GM23248 (cell line): ENCODE results near the gene NPIPA5. TPM values are rescaled to one million over a fixed set of nuclear protein-coding genes. Genes with fewer than 3 reads are reported as not detected.
"Not testable (repeated sequence)": the region's sequence is repeated elsewhere in the genome, so short reads cannot be mapped to it uniquely, and the experiment has no call there.

Experiments used
- DNase-seq: peaks from one replicate; pipeline ENCODE4 v3.0.0-alpha.2; 2015
- H2AFZ ChIP-seq: fragments of 200-600 bp; sonication (generic); 2 replicates; pipeline ENCODE4 v1.6.1; 2016; ENCODE audit warnings: antibody characterized with exemption
- H3F3A ChIP-seq: fragments of 200-600 bp; sonication (generic); 2 replicates; pipeline ENCODE4 v1.6.1; 2016; ENCODE audit warnings: mild to moderate bottlenecking, antibody characterized with exemption, mixed run types; ENCODE audit not compliant: insufficient read depth
- H3K27ac ChIP-seq: fragments of 200-600 bp; sonication (generic); 2 replicates; pipeline ENCODE4 v1.5.1; 2016; ENCODE audit warnings: mild to moderate bottlenecking
- H3K27me3 ChIP-seq: fragments of 200-600 bp; sonication (generic); replicated peaks from 2 replicates; pipeline ENCODE4 v1.6.1; 2016; ENCODE audit warnings: mild to moderate bottlenecking; ENCODE audit not compliant: insufficient read depth
- H3K36me3 ChIP-seq: fragments of 200-600 bp; sonication (generic); 2 replicates; pipeline ENCODE4 v1.6.1; 2016; ENCODE audit warnings: low read depth, mild to moderate bottlenecking
- H3K4me1 ChIP-seq: fragments of 200-600 bp; sonication (generic); 2 replicates; pipeline ENCODE4 v1.6.1; 2016; ENCODE audit warnings: mild to moderate bottlenecking; ENCODE audit not compliant: insufficient read depth
- H3K4me2 ChIP-seq: fragments of 200-600 bp; sonication (generic); one replicate; pipeline ENCODE4 v1.6.1; 2016; ENCODE audit warnings: mild to moderate bottlenecking; ENCODE audit not compliant: unreplicated experiment
- H3K4me3 ChIP-seq: fragments of 200-600 bp; sonication (generic); 2 replicates; pipeline ENCODE4 v1.5.1; 2016; ENCODE audit warnings: mild to moderate bottlenecking
- H3K79me2 ChIP-seq: fragments of 200-600 bp; sonication (generic); 2 replicates; pipeline ENCODE4 v1.6.1; 2016; ENCODE audit warnings: mild to moderate bottlenecking; ENCODE audit not compliant: insufficient read depth
- H3K9ac ChIP-seq: fragments of 200-600 bp; sonication (generic); 2 replicates; pipeline ENCODE4 v1.6.1; 2016; ENCODE audit warnings: mild to moderate bottlenecking
- H3K9me2 ChIP-seq: fragments of 200-600 bp; sonication (generic); 2 replicates; pipeline ENCODE4 v1.6.1; 2016; ENCODE audit warnings: mixed run types, mild to moderate bottlenecking, moderate library complexity; ENCODE audit not compliant: insufficient read depth
- H3K9me3 ChIP-seq: fragments of 200-600 bp; sonication (generic); one replicate; pipeline ENCODE4 v1.6.1; 2017; ENCODE audit warnings: low read depth
- H4K20me1 ChIP-seq: fragments of 200-600 bp; sonication (generic); 2 replicates; pipeline ENCODE4 v1.6.0; 2016; ENCODE audit not compliant: insufficient read depth
- EZH2 ChIP-seq: fragments of 200-600 bp; sonication (generic); IDR thresholded peaks from 2 replicates; pipeline ENCODE4 v1.6.1; 2018; ENCODE audit warnings: antibody characterized with exemption, mild to moderate bottlenecking; ENCODE audit not compliant: insufficient read depth, poor library complexity, severe bottlenecking
- EZH2phosphoT487 ChIP-seq: fragments of 200-600 bp; sonication (generic); IDR thresholded peaks from 2 replicates; pipeline ENCODE4 v1.6.1; 2018; ENCODE audit warnings: antibody characterized with exemption, moderate library complexity, mild to moderate bottlenecking, low read depth; ENCODE audit not compliant: insufficient read depth
- WGBS, 2 experiments: methylation state at CpG; one replicate each; pipeline ENCODE4 v1.1.6; 2015 to 2017; ENCODE audit warnings: low lambda C conversion rate in 2 of 2, low coverage in 1 of 2; ENCODE audit errors: missing lambda C conversion rate in 2 of 2; 5-methylcytosine and 5-hydroxymethylcytosine counted together
- in situ Hi-C: fragments of 300-500 bp; cut with MboI; formaldehyde crosslinking; loops from 2 replicates; pipeline ENCODE4 v1.15.0; 2020
- polyA plus RNA-seq: library from polyadenylated mRNA; unstranded; fragments of >200 nt; fragmentation: Nextera tagmentation; extraction: Ambion mirVana; gene quantifications from 2 replicates; pipeline ENCODE4 v1.2.1, GENCODE V29; 2016
- total RNA-seq: library from RNA; depleted of rRNA; stranded (reverse); fragments of >200 nt; shearing (Covaris generic); gene quantifications from 2 replicates; pipeline ENCODE4 v1.2.3, GENCODE V29; 2014; rRNA removed

NPIPA5 gene
- total RNA-seq (1.4 TPM in 1 of 2 replicates, not detected in the other), polyA plus RNA-seq (0.28 TPM in 1 of 2 replicates, not detected in the other)

- H2AFZ ChIP-seq, H3K4me3 ChIP-seq, H3K27me3 ChIP-seq, H3F3A ChIP-seq, H3K4me2 ChIP-seq, H4K20me1 ChIP-seq, H3K27ac ChIP-seq, H3K4me1 ChIP-seq, in situ Hi-C loops, H3K9me2 ChIP-seq, H3K9me3 ChIP-seq, H3K79me2 ChIP-seq, H3K36me3 ChIP-seq, DNase-seq, H3K9ac ChIP-seq: not testable (repeated sequence)
- WGBS, 2 experiments = 94 to 95% methylated on average over 4 of the region's 4 CpGs
These were observed at the start of gene NPIPA5 for GRCh38 chr16:15378194-15378593. Gene NPIPA5 (minus strand): TSS chr16:15378294. CDS start chr16:15378294, 0 bp downstream.

DNA sequence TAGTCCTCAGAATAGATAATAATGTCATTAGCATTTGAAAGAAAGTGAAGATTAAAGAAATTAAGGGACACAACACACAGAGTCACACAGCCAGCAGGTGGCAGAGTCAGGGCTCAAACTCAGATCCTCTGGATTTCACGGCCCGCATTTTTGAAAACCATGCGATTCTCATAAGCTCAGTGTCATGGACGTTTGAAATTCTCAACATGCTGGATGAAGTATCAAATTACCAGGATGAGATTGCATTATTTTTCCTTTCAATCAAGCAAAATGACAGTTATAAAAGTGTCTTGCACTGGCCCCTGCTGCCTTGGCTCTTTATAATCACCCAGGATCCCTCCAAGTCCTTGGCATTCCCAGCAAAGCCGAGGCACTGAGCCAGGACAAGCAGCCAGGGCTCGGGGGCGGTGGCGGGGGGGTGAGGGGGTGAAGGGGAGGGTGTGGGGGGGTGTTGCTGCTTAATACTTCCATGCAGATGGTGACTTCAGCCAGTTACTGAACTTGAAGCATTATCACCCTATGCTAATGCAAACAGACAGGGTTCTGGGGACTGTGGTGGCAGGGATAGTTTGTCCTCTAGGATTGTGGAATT, 49.6 kb upstream of the NPIPA5 start:
- H3K9ac ChIP-seq = no peak overlapping the region
- H3K9me3 ChIP-seq = no peaks in the 10 kb centered on the region
- H3K9me2 ChIP-seq = no peaks in the 10 kb centered on the region
- H3K79me2 ChIP-seq = no peaks in the 10 kb centered on the region
- no peak for TF ChIP-seq EZH2
- TF ChIP-seq EZH2phosphoT487 = no peak
- in situ Hi-C loops = no loop called here
- peak overlapping the region; percentile 56 for H3K4me2 ChIP-seq
- H3K4me1 ChIP-seq = peaks cover 5% of the 10 kb centered on the region; the same call in 1 of the 2 replicates
- no peaks in the 10 kb centered on the region for H3K27me3 ChIP-seq
- H3K4me3 ChIP-seq = peak overlapping the region; percentile 45; the same call in 1 of the 2 replicates
- 2 to 3% methylated on average over 8 of the region's 8 CpGs for WGBS, 2 experiments
- H2AFZ ChIP-seq = peak overlapping the region; percentile 63
- DNase-seq = peak; percentile 90
- H3K36me3 ChIP-seq = no peaks in the 10 kb centered on the region
- H3K27ac ChIP-seq = 0 out of 2 replicates have a peak overlapping the region, but pooled peaks have one; percentile 2
- H4K20me1 ChIP-seq = no peaks in the 10 kb centered on the region
- no peaks in the 10 kb centered on the region for H3F3A ChIP-seq

DNA sequence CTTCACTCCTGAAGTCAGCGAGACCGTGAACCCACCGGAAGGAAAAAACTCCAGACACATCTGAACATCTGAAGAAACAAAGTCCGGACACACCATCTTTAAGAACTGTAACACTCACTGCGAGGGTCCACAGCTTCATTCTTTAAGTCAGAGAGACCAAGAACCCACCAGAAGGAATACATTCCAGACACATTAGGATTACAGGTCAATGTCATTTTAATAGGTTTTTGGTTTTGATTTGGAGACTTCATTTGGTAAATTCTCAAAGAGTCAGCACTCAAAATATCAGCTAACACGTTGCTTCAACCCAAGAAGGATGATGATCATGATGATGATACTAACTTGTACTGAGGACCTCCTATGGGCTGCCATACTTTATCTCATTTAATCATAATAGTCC, 48.7 kb upstream of the NPIPA5 start:
- Histone ChIP-seq H3K9me3 (no peaks in the 10 kb centered on the region), H3K36me3 (no peaks in the 10 kb centered on the region), H3K9ac (no peak overlapping the region), H3K9me2 (no peaks in the 10 kb centered on the region), H3F3A (no peaks in the 10 kb centered on the region), H3K4me1 (peaks cover 5% of the 10 kb centered on the region; the same call in 1 of the 2 replicates), H3K4me2 (no peak overlapping the region), H3K27ac (no peak overlapping the region), H2AFZ (no peak overlapping the region), H4K20me1 (no peaks in the 10 kb centered on the region), H3K79me2 (no peaks in the 10 kb centered on the region), H3K27me3 (no peaks in the 10 kb centered on the region), H3K4me3 (no peak overlapping the region)
- WGBS, 2 experiments = 76 to 81% methylated on average over 6 of the region's 6 CpGs
- no peak for TF ChIP-seq EZH2
- TF ChIP-seq EZH2phosphoT487 = no peak
- in situ Hi-C loops = no loop called here
- no peak for DNase-seq

DNA sequence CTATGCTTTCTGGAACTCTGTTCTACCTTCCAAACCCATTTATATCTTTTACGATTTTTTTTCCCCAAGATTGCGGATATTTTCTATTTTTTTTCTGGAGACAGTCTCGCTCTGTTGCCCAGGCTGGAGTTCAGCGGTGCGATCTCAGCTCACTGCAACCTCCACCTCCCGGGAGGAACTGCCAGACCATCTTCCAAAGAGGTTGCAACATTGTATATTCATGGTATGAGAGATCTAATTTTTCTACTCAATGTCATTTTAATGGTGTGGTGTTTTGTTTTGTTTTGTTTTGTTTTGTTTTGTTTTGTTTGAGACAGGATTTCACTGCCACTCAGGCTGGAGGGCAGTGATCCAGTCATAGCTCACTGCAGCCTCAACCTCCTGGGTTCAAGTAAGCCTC, 47.8 kb upstream of the NPIPA5 start:
- H3K4me3 ChIP-seq = no peak overlapping the region
- H3K27ac ChIP-seq = no peak overlapping the region
- H3K27me3 ChIP-seq = no peaks in the 10 kb centered on the region
- H2AFZ ChIP-seq = no peak overlapping the region
- no peak for TF ChIP-seq EZH2
- no peak for TF ChIP-seq EZH2phosphoT487
- in situ Hi-C loops = no loop called here
- 86 to 93% methylated on average over 6 of the region's 6 CpGs for WGBS, 2 experiments
- H3K9me3 ChIP-seq = no peaks in the 10 kb centered on the region
- peaks cover 5% of the 10 kb centered on the region; the same call in 1 of the 2 replicates for H3K4me1 ChIP-seq
- H3K79me2 ChIP-seq = no peaks in the 10 kb centered on the region
- H3K9me2 ChIP-seq = no peaks in the 10 kb centered on the region
- H3K9ac ChIP-seq = no peak overlapping the region
- DNase-seq = no peak
- H3K4me2 ChIP-seq = no peak overlapping the region
- H3K36me3 ChIP-seq = no peaks in the 10 kb centered on the region
- no peaks in the 10 kb centered on the region for H3F3A ChIP-seq
- no peaks in the 10 kb centered on the region for H4K20me1 ChIP-seq

GRCh38 chr16:15422222-15422621, 44.1 kb upstream of the NPIPA5 start:
- no peaks in the 10 kb centered on the region for H4K20me1 ChIP-seq
- no peak for TF ChIP-seq EZH2
- TF ChIP-seq EZH2phosphoT487 = no peak
- no peak overlapping the region for H3K9ac ChIP-seq
- H3K9me3 ChIP-seq = no peaks in the 10 kb centered on the region
- no peak for DNase-seq
- H2AFZ ChIP-seq = no peak overlapping the region
- in situ Hi-C loops = loop anchor here (25.0 kb wide), 1 partner anchor 610 kb away; no protein-coding TSS in a partner anchor
- no peaks in the 10 kb centered on the region for H3K27me3 ChIP-seq
- H3K4me3 ChIP-seq = no peak overlapping the region
- H3K9me2 ChIP-seq = no peaks in the 10 kb centered on the region
- 71 to 74% methylated on average over 8 of the region's 8 CpGs for WGBS, 2 experiments
- H3K4me2 ChIP-seq = no peak overlapping the region
- no peaks in the 10 kb centered on the region for H3K36me3 ChIP-seq
- no peaks in the 10 kb centered on the region for H3K79me2 ChIP-seq
- H3F3A ChIP-seq = no peaks in the 10 kb centered on the region
- H3K4me1 ChIP-seq = no peaks in the 10 kb centered on the region
- no peak overlapping the region for H3K27ac ChIP-seq

- not testable (repeated sequence) for H2AFZ ChIP-seq, H3K27ac ChIP-seq, H3K9me2 ChIP-seq, DNase-seq, H3K9ac ChIP-seq, H3F3A ChIP-seq, H3K4me1 ChIP-seq, H3K4me2 ChIP-seq, H3K36me3 ChIP-seq, H3K79me2 ChIP-seq, H4K20me1 ChIP-seq, H3K27me3 ChIP-seq, H3K9me3 ChIP-seq, H3K4me3 ChIP-seq
- in situ Hi-C loops = loop anchor here (25.0 kb wide), 1 partner anchor 609 kb away; no protein-coding TSS in a partner anchor
- 83 to 85% methylated on average over 5 of the region's 5 CpGs for WGBS, 2 experiments
These were observed 43.6 kb upstream of the NPIPA5 start for GRCh38 chr16:15421696-15422095.
